Endothelial cell of umbilical vein (primary cell): ENCODE results near the gene CTU2.

ENCODE experiments used
- CTCF ChIP-seq, 2 donors: IDR thresholded peaks; 1 replicate in 1 of 2; 2 replicates in 1 of 2; pipeline ENCODE4 v1.5.1; 2011; ENCODE audit warnings: low read length in 2 of 2, mild to moderate bottlenecking in 2 of 2, moderate library complexity in 2 of 2, control low read depth in 1 of 2, inconsistent platforms in 1 of 2, low read depth in 1 of 2; ENCODE audit not compliant: insufficient read depth in 1 of 2; ENCODE audit errors: extremely low read depth in 1 of 2
- POLR2A ChIP-seq: IDR thresholded peaks from 2 replicates; pipeline ENCODE4 v1.6.1; 2012; ENCODE audit warnings: low read depth, mild to moderate bottlenecking, control low read depth, low read length
- POLR2AphosphoS5 ChIP-seq: IDR thresholded peaks from 2 replicates; pipeline ENCODE4 v1.6.1; 2012; ENCODE audit warnings: low read depth, mild to moderate bottlenecking, control low read depth, low read length, moderate library complexity; ENCODE audit not compliant: insufficient read depth

- TF ChIP-seq CTCF (IDR thresholded peaks at IDR 0.05; ENCODE audit: extremely low read depth in 1 of 2, insufficient read depth in 1 of 2, low read depth in 1 of 2, low read length in 2 of 2) (no peak), POLR2A (no peak), POLR2AphosphoS5 (no peak)
Observed at GRCh38 chr16:88758944-88759244, 52.6 kb downstream of the CTU2 start.
